ENCODE measurements around the gene C1orf56.

Gene C1orf56

GRCh38 chr1:151026460-151026859, 21.1 kb upstream of the C1orf56 start:
- DNase-seq (ENCODE audit: low spot score), result no peak

- DNase-seq (ENCODE audit: low spot score), result no peak
These were observed 15.4 kb upstream of the C1orf56 start for GRCh38 chr1:151032164-151032563.

GRCh38 chr1:151035167-151035566, 12.4 kb upstream of the C1orf56 start:
- no peak for DNase-seq (ENCODE audit: low spot score)

GRCh38 chr1:151036356-151036755, 11.2 kb upstream of the C1orf56 start, which contains the start of gene BNIPL:
Gene BNIPL, plus strand, starts transcription at chr1:151036586. Its CDS starts 140 bp downstream, at chr1:151036726.
- no peak for DNase-seq (ENCODE audit: low spot score)

GRCh38 chr1:151037032-151037431, 10.5 kb upstream of the C1orf56 start:
- no peak for DNase-seq (ENCODE audit: low spot score)

- no peak for DNase-seq (ENCODE audit: low spot score)
These were observed 8.0 kb upstream of the C1orf56 start for GRCh38 chr1:151039521-151039920.

- DNase-seq (ENCODE audit: low spot score), result no peak
These were observed 4.4 kb upstream of the C1orf56 start for GRCh38 chr1:151043163-151043562.

- DNase-seq (ENCODE audit: low spot score), result peak; percentile 82
These were observed 534 bp downstream of the C1orf56 start for GRCh38 chr1:151047925-151048644.

- DNase-seq (ENCODE audit: low spot score), result no peak
These were observed 1.1 kb downstream of the C1orf56 start for GRCh38 chr1:151048645-151049032.

GRCh38 chr1:151049458-151049857, 1.9 kb downstream of the C1orf56 start:
- DNase-seq (ENCODE audit: low spot score), result no peak

GRCh38 chr1:151050051-151050688, 2.6 kb downstream of the C1orf56 start:
- no peak for DNase-seq (ENCODE audit: low spot score)

GRCh38 chr1:151051356-151052009, 3.9 kb downstream of the C1orf56 start:
- DNase-seq (ENCODE audit: low spot score), result no peak

- DNase-seq (ENCODE audit: low spot score), result no peak
These were observed 7.5 kb downstream of the C1orf56 start for GRCh38 chr1:151054971-151055547.

GRCh38 chr1:151055581-151055980, 8.0 kb downstream of the C1orf56 start:
- no peak for DNase-seq (ENCODE audit: low spot score)

GRCh38 chr1:151056149-151056548, 8.6 kb downstream of the C1orf56 start:
- DNase-seq (ENCODE audit: low spot score), result no peak

GRCh38 chr1:151058692-151059091, 11.1 kb downstream of the C1orf56 start:
- DNase-seq (ENCODE audit: low spot score), result no peak

- DNase-seq (ENCODE audit: low spot score), result peak; percentile 84
These were observed 11.8 kb downstream of the C1orf56 start, which contains the start of gene CDC42SE1 for GRCh38 chr1:151059109-151060006. Gene CDC42SE1, minus strand, starts transcription at chr1:151059622. Its CDS starts 3,892 bp downstream, at chr1:151055730.

- peak; percentile 92 for DNase-seq (ENCODE audit: low spot score)
These were observed 12.6 kb downstream of the C1orf56 start, which contains the start of gene MLLT11 for GRCh38 chr1:151060007-151060656. Gene MLLT11, plus strand, starts transcription at chr1:151060397. Its CDS starts 6,828 bp downstream, at chr1:151067225.

GRCh38 chr1:151060657-151061421, 13.3 kb downstream of the C1orf56 start:
- peak; percentile 55 for DNase-seq (ENCODE audit: low spot score)

- DNase-seq (ENCODE audit: low spot score), result no peak
These were observed 14.2 kb downstream of the C1orf56 start for GRCh38 chr1:151061704-151062103.
